ENCODE data around the gene MIPEP.
"Not testable (repeated sequence)": the region's sequence is repeated elsewhere in the genome, so short reads cannot be mapped to it uniquely, and the experiment has no call there.

MIPEP gene

GRCh38 chr13:23889615-23890607 is 711 bp upstream of the MIPEP start:
- DNase-seq (ENCODE audit: low read depth, low spot score): peak; percentile 33

- DNase-seq (ENCODE audit: low read depth, low spot score): not testable (repeated sequence)
These were observed 4.8 kb downstream of the MIPEP start for GRCh38 chr13:23884361-23884760.

GRCh38 chr13:23883255-23883654 is 5.9 kb downstream of the MIPEP start:
- no peak for DNase-seq (ENCODE audit: low read depth, low spot score)

- not testable (repeated sequence) for DNase-seq (ENCODE audit: low read depth, low spot score)
These were observed 7.8 kb downstream of the MIPEP start for GRCh38 chr13:23881402-23881800.

- DNase-seq (ENCODE audit: low read depth, low spot score): not testable (repeated sequence)
These were observed 8.5 kb downstream of the MIPEP start for GRCh38 chr13:23880493-23881401.

GRCh38 chr13:23877286-23877685 is 11.9 kb downstream of the MIPEP start:
- no peak for DNase-seq (ENCODE audit: low read depth, low spot score)

- peak; percentile 20 for DNase-seq (ENCODE audit: low read depth, low spot score)
These were observed 12.9 kb downstream of the MIPEP start for GRCh38 chr13:23876265-23876664.

- peak; percentile 38 for DNase-seq (ENCODE audit: low read depth, low spot score)
These were observed 17.5 kb downstream of the MIPEP start for GRCh38 chr13:23871616-23872220.

GRCh38 chr13:23870356-23871140 is 18.7 kb downstream of the MIPEP start:
- DNase-seq (ENCODE audit: low read depth, low spot score): no peak

GRCh38 chr13:23868521-23868920 is 20.7 kb downstream of the MIPEP start:
- DNase-seq (ENCODE audit: low read depth, low spot score): no peak

- DNase-seq (ENCODE audit: low read depth, low spot score): peak; percentile 46
These were observed 22.1 kb downstream of the MIPEP start for GRCh38 chr13:23867027-23867491.

- DNase-seq (ENCODE audit: low read depth, low spot score): no peak
These were observed 22.7 kb downstream of the MIPEP start for GRCh38 chr13:23866420-23867026.

GRCh38 chr13:23865906-23866305 is 23.3 kb downstream of the MIPEP start:
- DNase-seq (ENCODE audit: low read depth, low spot score): no peak

- no peak for DNase-seq (ENCODE audit: low read depth, low spot score)
These were observed 24.2 kb downstream of the MIPEP start for GRCh38 chr13:23865026-23865425.

GRCh38 chr13:23861310-23861709 is 27.9 kb downstream of the MIPEP start:
- no peak for DNase-seq (ENCODE audit: low read depth, low spot score)

GRCh38 chr13:23859904-23860303 is 29.3 kb downstream of the MIPEP start:
- DNase-seq (ENCODE audit: low read depth, low spot score): no peak

GRCh38 chr13:23859455-23859854 is 29.7 kb downstream of the MIPEP start:
- DNase-seq (ENCODE audit: low read depth, low spot score): no peak

GRCh38 chr13:23858546-23858945 is 30.7 kb downstream of the MIPEP start:
- no peak for DNase-seq (ENCODE audit: low read depth, low spot score)

GRCh38 chr13:23856008-23856750 is 33.0 kb downstream of the MIPEP start:
- peak; percentile 49 for DNase-seq (ENCODE audit: low read depth, low spot score)

GRCh38 chr13:23855360-23855759 is 33.8 kb downstream of the MIPEP start:
- DNase-seq (ENCODE audit: low read depth, low spot score): no peak
